GM21528 (cell line): ENCODE data around the gene ZFAND2B.
A peak's percentile ranks its signal among the peaks of the same experiment; 100 is the strongest.

Experiments
- ATAC-seq: cut with Tn5 transposase; IDR thresholded peaks from one replicate; pipeline ENCODE4 v1.9.1; 2021; ENCODE audit warnings: mild to moderate bottlenecking, moderate library complexity; ENCODE audit not compliant: unreplicated experiment, low FRiP score

ZFAND2B gene

GRCh38 chr2:219218732-219219701 is 12.4 kb downstream of the ZFAND2B start, which contains the start of gene ABCB6:
Gene ABCB6 (minus strand): TSS chr2:219218958. CDS start chr2:219218673, 285 bp downstream.
- ATAC-seq, result peak; percentile 78

GRCh38 chr2:219219784-219220532 is 13.4 kb downstream of the ZFAND2B start:
- no peak for ATAC-seq

DNA sequence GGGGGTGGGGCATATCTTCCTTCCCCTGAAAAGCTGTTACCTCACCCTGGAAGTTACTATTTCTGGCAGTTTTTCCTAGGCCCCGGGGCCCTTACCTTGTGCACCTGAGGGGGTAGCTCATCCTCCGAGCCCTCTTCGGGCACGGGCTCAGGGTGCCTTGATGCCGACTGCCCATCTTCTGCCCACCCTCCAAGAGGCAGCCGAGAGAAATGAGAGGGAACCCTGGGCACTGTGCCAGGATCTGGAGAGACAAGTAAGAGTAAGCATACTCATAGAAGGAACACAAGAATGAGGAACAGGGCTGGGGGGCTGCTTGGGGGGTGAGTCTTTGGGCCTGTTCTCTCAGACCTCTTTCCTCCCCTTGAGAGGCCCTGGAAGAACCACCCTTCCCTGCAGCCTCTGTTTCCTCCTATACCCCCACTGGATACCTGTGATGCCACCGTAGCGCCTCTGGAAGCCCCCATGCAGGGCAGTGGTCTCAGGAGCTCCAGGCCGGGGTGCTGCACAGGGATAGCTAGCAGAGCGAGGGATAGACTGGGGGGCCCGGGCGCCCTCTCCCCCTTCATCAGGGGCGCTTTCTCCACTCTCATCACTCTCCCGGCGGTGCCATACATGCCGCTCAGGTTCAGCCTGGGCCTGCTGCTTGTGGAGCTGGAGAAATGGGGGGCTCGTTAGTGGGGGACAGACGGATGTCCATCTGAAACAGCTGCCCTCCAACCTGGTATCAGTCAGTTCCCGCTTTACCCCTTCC is 14.2 kb downstream of the ZFAND2B start:
- no peak for ATAC-seq

DNA sequence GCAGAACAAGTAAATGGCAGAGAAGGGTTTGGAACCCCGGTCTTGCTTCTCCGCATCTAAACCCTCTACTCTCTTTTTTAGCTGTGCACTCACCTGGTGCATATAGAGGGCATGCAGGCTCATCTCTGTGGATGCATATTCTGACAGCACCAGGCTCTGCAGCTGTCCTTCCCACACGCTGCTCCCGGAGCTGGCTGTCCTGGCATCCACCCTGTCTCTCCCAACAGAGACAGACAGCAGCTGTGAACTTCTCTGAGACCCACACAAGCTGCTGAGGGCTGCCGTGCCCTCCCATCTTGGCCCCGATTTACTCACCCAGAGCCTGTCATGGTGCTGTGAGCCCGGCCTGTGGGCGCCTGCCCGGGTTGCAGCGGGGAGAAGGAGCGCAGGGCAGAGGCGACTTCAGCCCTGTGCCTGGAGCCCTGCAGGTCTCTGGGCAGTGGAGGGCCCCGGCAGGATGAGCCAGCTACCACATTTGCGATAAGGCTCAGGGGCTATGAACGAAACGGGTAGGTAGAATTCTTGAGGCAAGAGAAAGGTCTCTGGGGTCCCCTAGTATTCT is 15.5 kb downstream of the ZFAND2B start:
- ATAC-seq, result no peak

DNA sequence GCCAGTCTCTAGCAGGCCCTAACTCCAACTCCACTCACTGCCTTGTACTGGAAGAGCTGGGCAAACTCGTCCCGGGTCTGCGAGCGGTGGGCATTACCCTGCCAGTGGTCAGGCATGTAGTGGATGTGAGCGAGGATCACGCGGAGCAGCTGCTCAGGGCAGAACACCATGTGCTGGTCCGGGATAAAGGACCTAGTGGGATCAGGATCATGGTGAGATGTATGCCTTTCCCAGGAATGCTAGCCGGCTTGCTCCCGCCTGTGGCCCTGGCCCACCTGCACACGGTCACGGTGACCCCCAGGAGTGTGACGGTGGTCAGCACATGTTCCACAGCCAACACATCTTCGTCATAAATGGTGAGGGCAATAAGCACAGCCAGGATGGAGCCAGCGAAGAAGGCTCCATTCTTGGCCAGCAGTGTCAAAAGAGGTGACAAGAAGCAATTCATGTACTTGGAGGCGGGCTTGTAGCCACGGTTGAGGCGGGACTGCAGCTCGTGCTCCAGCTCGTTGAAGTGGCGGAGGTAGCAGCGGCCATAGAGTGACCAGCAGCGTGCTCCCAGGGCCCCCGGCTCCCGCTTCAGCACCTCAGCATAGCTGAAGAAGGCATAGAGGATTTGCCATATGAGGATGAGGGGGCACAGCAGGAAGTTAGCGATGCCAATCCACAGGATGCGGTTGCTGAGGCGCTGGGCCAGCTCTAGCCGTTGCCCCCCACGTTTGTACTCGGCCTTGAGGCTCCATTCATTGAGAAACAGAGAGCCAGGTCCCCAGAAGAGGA is 17.4 kb downstream of the ZFAND2B start:
- no peak for ATAC-seq

DNA sequence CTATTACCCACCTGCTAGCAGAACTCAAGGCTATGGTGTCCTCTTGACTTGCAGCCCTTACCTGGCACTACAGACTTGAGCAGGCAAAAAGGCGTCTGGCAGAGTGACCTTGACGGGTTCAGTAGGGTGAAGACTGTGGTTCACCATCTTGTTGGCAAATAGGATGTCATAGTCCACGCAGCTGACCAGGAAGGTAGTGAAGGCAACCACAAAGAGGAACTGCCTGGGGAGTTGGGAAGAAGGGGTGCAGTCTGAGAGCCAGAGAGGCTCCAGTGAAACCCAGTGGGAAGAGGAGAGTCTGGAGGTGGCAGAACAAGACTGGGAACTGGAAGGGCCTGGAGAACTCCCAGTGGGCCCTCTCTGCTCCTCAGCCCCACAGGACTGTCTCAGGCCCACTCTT is 18.8 kb downstream of the ZFAND2B start:
- ATAC-seq, result no peak

DNA sequence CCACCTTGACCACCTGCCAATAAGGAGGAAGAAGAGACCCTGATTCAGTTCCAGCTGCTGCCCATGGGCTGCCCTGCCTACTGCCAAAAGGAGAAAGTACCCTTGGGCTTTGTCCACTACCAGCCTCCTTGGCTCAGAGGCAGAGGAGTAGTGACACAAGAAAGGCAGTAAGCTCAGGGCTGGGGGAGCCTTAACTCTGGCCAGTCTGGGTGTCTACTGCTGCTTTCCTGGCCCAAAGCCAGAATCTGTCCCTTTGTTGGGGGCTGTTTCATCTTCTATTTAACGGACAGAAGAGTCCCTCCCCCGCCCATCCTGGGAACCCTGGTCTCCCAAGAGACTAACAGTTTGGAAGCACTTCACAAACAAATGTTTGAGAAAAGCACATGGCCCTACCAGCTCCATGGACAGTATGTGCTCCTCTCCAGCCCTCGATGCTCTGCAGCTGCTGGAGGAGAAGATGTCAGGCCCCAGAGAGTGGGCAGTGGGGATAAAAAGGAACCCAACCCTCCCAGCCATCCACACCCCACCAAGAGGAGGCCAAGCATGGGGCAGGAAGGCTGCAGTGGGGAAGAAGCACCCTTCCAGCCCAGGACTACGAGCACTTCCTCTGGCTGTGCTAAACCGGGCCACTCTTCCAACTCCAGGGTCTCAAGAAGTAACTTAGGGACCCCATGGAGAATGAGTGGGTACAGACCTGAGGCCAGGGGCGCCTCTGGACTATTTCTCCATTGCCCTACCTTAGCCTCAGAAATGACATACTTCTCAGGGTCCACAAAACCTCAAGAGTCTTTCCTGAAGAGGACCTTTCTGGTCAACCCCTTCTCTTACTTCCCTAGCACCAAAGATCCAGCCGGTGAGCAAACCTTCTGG is 21.7 kb downstream of the ZFAND2B start:
- ATAC-seq, result no peak

GRCh38 chr2:219228911-219229304 is 22.3 kb downstream of the ZFAND2B start:
- ATAC-seq, result peak; percentile 1

- ATAC-seq, result peak; percentile 97
Measured at GRCh38 chr2:219229305-219230058, 22.9 kb downstream of the ZFAND2B start, which contains the start of the genes ANKZF1 and ATG9A. Gene ANKZF1 (plus strand): TSS chr2:219229806. CDS start chr2:219230258, 452 bp downstream. Gene ATG9A (minus strand): TSS chr2:219229636. CDS start chr2:219228024, 1,612 bp downstream.

DNA sequence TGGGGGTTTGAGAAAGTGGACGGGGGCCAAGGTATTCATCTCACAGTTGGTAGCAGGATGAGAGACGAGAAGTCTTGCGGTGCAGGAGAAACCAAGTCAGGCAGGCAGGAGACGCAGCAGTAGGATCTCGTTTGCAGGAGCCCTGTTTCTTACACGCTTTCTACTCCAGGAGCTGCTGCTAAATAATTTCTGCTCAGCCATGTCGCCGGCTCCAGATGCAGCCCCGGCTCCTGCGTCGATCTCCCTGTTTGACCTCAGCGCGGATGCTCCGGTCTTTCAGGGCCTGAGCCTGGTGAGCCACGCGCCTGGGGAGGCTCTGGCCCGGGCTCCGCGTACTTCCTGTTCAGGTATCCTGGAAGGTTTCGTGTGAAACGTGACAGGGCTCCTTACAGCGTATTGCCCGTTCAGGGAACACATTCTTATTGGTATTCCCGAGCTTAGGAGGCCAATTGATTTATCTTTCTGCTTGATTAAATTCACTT is 23.5 kb downstream of the ZFAND2B start:
- ATAC-seq, result no peak

DNA sequence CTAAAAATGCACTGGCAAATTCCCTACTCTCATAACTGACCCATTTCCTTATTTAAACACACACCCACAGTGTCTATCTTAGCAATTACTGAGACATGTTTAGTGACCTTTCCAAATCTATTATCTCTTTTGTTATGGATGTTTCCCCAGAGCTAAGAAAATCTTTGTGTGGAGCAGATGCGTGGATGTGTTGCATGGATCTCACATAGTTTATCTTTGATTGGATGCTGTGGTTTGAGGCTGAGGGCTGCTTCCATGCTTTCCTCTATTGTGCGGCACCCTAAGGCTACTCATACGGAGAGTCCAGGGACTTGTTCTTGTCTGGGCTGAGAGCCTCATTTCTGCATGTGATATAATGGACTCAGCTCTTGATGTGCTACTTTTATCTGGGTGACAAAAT is 27.7 kb downstream of the ZFAND2B start:
- ATAC-seq, result no peak

DNA sequence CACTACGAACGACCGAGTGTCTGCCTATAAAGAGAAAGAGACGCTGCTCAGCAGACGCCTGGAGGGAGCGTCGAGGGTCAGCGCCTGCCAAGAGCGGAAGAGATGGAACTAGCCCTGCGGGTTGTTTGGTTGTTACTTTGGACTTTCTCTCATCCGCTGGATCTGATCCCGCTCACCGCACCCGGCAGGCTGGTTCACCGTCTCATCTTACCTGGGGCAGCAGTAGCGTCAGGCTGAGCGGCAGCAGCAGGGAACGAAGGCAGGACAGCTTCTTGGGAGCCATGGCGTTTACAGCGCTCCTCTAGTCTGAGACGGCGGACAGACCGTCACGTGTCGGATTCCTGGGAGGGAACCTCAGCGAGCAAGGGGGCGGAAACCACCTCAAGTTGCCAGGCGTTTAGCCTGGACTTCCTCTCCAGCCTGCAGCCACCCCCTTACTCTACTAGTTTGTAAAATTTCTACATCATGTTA is 36.7 kb downstream of the ZFAND2B start:
- no peak for ATAC-seq

GRCh38 chr2:219244789-219245147 is 38.2 kb downstream of the ZFAND2B start:
- no peak for ATAC-seq

- ATAC-seq, result peak; percentile 70
Measured at GRCh38 chr2:219245148-219245898, 38.7 kb downstream of the ZFAND2B start, which contains the start of the genes GLB1L and STK16. Gene GLB1L (minus strand): TSS chr2:219245444. CDS start chr2:219243573, 1,871 bp downstream. Gene STK16 (plus strand): TSS chr2:219245479. CDS start chr2:219246000, 521 bp downstream.

- no peak for ATAC-seq
Measured at GRCh38 chr2:219245899-219246230, 39.3 kb downstream of the ZFAND2B start.

- no peak for ATAC-seq
Measured at GRCh38 chr2:219246559-219246958, 40.0 kb downstream of the ZFAND2B start.
